GM19328 (cell line): Measurements from ENCODE around the gene ST8SIA2.

Experiments
- ATAC-seq: cut with Tn5 transposase; IDR thresholded peaks from one replicate; pipeline ENCODE4 v1.9.1; 2021; ENCODE audit warnings: mild to moderate bottlenecking, moderate library complexity; ENCODE audit not compliant: unreplicated experiment

ST8SIA2 gene

DNA sequence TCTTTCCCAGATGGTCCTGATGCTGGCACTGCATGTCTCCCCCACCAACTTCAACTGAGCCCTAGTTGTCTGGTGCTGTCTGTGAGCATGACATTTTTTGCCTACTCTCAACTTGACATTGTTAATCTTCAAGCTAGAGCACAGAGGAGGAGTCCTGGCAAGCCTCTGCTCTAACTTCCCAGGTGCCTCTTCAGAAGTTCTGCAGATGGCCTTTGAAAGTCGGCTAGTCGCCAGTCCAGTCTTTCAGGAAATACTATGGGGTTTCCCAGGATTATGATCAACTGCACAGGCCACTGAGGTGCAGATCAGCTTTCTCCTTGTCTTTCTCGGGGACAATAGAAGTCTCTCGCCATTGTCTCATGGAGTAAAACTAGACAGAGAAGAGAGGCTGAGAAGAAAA is 86.7 kb downstream of the ST8SIA2 start:
- no peak for ATAC-seq

DNA sequence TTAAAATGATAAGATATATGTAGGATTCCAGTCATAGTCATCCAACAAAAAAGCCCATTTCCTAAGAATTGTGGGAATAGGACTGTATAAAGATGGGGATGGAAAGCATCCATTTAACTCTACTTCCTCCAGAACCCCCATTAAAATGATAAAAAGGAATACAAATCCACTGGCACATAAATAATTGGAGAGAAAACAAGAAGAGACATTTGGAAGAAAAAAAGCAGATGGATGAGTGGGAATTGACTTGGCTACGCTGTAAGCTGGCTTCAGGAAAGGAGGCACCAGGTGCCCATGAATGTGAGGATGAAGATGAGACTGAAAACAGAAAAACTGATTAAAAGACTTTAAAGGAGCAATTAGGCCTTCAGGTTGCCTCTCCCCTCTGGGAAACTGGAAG is 91.8 kb downstream of the ST8SIA2 start:
- ATAC-seq: no peak

DNA sequence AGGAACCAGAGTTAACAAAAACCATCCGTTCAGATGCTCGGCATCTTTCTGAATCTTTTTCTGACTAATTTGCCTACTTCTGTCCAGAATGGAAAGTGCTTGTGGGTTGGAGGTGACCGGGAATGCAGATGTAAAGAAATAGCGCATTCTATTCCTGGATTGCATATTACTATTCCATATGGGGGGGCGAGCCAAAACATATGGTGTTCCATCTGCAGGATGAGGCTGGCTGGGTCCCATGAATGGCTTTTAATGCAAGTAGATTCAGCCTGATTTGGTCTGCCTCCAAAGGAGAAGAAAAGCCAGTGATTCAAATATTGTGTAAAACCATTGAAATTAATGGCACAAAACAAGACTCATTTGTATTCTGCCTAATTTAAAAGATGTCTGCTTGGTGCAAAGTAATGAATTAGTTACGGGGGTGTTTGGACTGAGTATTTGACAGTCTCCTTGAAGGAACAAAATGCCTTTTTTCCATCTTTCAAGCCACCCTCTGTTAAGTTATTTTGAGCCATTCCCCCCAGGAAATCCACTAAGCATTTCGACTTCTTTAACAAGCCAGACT is 99.0 kb downstream of the ST8SIA2 start:
- no peak for ATAC-seq

DNA sequence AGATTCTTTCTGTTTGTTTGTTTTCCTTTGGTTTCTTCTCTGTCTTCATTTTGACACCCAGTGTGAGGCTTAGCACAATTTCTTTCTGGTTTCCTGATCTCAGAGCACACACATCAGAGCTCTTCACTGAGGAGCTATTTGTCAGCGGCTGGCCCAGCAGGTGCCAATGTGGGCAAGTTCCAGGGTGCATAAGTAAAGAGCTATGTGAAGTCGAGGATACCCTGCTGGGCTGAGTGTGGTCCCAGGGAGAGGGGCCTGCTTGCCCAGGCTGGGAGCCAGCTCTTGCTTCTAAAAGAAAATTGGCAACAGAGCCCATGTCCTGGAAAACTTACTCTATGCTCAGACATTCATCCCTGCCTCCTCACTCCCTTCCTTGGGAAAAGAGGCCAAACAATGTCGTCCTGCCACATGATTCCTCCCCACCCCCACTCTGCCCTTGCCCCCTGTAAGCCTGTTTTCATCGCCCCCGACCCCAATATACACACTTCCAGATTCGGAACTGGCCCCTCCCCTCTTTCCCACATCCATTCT is 101.2 kb downstream of the ST8SIA2 start:
- no peak for ATAC-seq

DNA sequence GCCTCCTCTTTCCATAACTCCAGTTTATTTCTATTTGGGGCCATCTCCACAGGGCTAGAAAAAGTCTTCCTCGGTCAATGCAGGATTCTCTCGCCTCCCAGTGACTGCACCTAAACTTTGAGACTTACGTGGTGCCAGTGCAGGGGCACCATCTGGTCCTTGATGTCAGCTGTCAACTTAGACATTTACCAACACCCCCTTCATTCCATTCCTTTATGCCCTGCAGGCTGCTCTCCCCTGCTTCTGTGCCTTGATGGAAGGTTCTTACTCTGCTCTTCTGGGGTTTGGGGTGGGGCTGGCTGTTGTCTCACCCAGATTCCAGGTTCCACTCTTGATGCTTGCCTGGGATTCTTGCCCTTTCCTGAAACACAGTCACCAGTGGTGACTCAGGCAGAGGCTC is 101.8 kb downstream of the ST8SIA2 start:
- no peak for ATAC-seq

DNA sequence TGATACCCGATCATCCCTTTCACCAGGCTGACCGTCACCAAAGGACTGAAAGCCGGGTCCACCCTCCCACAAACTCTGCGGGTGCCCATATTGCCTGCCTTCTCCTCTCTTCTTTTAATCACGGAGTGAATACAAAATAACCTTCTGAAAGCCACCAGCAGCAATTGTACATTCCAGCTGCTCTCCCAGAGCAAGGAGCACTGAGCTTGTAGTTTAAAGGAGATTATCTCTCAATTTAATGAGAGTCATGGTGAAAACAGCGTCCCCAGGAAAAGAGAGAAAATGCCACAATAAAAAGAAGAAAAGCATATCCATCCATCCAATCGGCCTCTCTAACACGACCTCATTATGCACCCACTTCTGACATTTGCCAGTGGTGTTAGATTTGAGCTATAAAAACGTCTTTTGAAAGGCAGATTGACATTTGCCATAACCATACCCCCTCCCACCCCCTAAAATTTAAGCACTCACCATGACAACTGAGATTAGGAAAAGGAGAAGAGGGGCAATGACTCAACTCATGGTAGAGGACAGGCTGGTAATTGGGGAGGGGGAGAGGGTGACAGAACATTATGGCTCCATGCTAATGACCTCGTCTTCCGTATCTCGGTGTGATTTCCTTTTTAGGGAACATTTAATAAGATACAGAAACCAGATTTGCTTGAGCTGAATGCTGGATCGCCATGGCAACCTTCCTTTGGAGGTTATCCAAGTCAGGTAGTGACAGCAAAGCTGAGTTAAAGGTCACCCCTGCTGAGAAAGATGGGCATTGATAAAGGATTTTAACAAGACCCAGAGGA is 106.2 kb downstream of the ST8SIA2 start:
- no peak for ATAC-seq

DNA sequence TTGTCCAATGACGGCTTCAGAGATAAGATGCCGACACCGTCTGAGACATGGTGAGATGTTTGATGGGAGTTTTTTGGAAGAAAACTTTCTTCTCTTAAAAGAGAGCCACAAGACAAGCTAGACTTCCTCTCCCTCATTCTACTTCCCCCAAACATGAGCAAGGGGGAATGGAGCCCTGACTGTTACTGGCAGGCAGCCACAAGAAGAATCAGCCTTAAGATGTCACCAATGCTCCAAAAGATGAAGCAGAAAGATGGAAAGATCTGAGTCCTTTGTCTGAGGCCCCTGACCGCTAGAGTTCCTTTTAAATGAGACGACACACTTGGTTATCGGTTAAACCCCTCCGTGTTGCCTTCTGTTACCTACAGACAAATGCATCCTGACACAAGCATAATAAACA is 108.7 kb downstream of the ST8SIA2 start:
- no peak for ATAC-seq

DNA sequence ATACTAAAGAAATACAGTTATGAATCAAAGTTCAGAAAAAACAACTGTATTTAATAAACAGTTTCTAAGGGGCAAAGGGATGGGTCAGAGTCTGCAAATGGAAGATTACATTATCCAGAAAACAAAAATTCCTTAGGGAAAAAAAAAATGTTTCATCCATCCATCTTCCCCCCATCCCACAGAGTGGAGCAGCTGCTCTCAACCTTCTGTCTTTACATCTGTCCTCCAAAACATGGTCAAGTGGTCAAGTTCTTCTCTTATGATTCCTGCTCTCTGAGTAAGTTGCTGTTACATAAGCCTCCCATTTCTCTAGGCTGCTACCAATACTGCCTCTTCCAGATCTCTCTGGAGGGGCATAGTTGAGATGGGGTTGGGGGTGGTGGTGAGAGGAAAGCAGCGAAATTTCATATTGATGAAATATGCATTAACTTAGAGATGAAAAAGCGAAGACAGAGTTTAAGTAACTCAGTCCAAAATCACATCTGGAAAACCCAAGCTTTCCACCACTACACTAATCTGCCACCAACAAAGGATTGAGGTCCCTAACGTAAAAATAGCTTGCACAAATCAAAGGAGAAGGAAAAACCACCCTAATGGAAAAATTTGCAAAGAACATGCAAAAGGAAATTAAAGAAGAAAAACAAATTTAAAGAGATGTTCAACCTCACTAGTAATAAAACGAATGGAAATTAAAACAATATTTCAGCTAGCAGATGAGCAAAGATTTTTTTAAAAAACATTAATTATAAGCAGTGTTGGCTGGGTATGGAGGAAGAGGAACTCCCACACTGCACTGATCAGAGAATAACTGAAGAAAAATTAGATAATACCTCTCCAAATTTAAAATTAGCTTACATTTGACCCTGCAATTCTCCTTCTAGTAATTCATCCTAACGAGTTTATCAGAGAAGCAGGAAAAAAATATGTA is 109.5 kb downstream of the ST8SIA2 start:
- no peak for ATAC-seq

DNA sequence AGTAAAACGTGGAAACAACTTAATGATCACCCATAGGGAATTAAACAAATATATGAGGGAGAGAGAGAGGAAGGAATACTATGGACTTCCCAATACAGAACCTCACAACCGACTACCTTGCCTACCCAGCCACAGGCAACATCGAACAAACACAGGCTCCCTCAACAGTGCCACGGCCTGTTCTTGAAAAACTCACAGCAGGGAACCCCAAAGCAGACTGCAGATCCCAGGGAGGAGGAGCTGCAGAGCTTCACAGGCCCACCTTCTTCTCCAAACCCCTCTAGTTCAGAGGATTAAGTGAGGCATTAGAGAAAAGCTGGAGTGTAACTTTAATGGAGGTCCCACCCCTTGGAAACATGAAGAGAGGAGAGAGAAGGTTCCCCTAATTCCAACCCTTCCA is 110.2 kb downstream of the ST8SIA2 start:
- ATAC-seq: no peak

DNA sequence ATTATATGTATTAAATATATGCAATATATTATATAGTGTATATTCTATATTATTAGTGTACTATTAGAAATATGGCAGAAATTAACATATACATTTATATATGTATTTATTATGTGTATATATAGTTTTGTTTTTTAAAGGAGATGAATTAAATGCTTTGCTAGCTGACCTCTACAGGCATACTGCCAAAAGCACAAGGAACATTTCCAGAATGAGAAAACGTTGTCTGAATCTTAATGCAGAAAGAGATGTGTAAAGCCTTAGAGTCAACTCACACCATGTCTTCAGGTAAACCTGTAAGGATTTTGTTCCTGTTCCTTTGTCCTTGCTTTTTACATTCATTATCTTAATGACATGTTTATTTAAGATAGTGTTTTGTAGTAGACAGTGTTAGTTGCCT is 111.9 kb downstream of the ST8SIA2 start:
- no peak for ATAC-seq

DNA sequence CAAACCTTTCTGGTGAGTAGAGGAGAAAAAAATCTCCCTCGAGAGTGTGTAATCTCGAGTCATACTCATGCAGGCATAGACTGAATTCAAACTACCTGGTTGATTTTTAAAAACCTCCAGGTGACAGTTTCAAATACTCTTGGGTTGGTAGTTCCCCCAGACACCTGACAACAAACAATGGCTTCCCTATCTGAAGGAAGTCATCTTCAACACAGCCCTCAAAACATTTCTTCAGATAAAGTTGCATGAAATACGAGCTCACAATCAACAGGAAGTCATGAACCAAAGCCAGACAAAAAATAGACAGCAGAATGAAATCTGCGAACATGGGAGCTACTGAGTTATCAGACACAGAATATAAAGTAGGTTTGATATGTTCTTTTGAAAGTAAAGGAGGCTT is 112.8 kb downstream of the ST8SIA2 start:
- ATAC-seq: no peak

DNA sequence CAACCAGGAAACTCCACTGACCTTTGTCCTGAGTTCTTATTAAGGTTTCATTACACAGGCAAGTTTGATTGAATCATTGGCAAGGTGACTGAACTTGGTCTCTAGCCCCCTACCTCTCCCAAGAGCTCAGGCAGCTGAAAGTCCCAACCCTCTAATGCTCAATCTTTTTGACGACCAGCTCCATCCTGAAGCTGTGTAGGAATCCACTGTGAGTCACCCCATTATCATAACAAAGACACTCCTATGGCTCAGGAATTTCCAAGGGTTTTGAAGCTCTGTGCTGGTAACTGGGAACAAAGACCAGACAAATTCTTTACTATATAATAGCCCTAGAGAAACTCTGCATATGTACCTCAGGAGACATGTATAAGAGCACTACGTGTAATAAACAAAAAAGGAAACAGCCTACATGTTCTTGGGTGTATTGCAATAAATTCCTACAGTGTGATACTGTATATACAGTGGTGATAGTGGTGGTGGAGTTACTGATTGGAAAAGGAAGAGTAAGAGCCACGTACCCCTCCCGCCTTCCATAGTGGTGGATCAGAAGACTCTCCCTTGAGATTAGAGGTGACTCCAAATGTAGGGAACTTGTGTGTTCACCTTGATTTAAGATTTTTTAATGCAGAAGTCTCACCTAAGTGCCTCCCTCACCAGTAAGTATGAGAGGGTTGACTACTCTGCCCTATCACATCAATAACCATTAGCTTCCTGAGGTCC is 116.6 kb downstream of the ST8SIA2 start:
- no peak for ATAC-seq
